GM18519 (cell line): ENCODE data around the gene GPR183.

Experiments
- ATAC-seq: cut with Tn5 transposase; IDR thresholded peaks from one replicate; pipeline ENCODE4 v1.9.1; 2021; ENCODE audit warnings: mild to moderate bottlenecking, moderate library complexity; ENCODE audit not compliant: unreplicated experiment, low FRiP score

Gene GPR183, protein sequence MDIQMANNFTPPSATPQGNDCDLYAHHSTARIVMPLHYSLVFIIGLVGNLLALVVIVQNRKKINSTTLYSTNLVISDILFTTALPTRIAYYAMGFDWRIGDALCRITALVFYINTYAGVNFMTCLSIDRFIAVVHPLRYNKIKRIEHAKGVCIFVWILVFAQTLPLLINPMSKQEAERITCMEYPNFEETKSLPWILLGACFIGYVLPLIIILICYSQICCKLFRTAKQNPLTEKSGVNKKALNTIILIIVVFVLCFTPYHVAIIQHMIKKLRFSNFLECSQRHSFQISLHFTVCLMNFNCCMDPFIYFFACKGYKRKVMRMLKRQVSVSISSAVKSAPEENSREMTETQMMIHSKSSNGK

DNA sequence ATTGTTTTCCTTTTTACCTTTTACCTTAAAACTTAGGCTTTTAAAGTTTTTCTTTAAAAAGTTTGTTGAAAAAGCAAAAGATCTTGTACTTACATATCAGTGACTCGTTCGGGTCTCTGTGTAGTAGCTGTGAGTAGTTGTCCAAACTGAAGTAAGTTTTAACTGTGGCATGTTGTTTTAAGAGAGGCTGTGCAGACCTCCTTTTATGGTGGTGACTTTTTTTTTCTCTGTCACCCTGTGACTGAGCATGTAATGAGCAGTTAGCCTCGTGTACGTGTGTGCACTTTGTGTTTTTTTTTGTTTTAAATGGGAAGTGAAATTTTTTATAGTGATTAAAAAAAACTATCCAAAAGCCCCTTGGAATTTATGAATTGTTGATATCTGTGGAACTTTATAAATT lies at the start of gene GPR183:
TSS of gene GPR183 (minus strand) at position 153 of the 400 bp plus-strand sequence. CDS start 11,254 bp downstream, outside the sequence.
- peak; percentile 43 for ATAC-seq

DNA sequence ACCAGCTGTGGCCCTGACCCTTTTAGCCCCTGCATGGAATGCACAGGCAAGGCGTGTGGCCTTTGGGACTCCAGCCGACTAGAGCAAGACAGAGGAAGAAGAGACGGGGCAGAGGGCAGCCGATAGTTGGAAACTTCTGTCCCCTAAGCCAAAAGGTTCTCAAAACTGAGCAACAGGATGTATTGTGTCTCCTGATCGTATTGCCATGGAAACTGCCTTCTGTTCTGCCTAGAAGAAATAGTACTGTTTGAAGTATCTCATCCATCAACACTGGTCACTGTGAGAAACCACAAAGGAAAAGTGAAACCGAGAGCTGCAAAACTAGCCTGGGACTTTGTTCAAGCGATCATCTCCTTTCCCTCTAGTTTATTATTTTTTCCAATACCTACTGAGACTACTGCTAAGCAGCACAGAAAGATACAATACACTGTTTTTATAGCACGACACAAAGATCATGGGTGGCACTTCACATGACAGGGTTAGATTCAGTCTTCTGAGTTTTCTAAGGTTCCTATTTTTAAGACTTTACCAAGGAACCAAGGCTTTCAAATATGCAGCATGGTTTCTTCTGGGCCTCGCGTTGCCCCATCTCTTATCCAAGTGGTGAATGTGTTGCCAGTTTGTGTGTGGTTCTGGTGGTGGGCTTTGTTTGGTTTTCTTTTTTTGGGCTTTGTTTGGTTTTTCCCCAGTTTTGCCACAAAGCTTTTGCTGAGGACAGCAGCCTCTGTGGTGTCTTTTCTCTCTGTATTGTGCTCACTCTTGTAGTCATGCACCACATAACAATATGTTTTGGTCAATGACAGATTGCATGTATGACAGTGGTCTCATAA lies 49.3 kb upstream of the GPR183 start:
- peak; percentile 49 for ATAC-seq

DNA sequence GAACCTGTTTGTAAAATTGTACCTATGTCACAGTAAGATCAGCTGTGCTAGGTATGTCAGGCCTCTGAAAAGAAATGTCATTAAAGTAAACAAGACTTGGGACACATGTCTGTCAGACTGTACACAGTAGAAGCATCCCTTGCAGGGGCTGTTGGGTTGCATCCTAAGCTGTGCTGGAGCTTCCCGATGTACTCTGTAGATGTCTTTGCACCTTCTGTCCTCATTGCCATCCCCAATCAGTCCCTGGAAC lies 48.7 kb upstream of the GPR183 start:
- no peak for ATAC-seq

DNA sequence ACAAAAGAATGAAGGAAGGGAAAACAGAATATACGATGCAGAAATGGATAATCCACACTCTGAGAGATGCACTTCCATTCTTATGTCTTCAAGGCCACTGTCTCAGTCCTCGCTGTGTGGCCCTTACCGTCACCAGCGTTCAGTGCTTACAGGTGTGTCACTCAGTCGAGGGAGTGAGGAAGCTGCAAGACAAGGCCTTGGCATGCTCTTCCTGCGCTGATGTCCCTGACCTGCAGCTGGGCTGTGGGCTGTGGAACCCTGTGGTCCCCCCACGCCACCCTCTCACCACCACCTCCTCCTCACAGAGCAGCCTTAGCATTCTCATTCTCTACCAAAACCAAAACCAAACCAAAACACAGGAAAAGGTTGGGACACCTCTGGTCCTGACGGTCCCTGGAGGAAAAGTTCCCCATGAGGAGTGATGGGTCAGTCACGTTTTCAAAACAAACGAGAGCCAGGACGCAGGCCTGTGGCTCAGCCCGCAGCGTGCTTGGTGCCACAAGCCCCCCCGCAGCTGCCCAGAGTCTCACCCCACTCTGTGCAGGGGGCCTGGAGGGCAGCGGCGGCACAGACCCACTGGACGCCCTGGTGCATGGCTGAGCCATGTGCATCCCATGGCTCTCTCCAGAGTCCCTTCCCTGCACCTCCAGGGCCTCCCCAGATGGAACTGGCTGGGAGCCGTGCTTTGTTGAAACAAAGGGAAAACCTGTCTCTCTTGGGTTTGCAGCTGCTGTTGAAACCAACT lies 48.2 kb upstream of the GPR183 start:
- no peak for ATAC-seq

- ATAC-seq, result no peak
Observed at GRCh38 chr13:99354371-99354951, 47.3 kb upstream of the GPR183 start.

DNA sequence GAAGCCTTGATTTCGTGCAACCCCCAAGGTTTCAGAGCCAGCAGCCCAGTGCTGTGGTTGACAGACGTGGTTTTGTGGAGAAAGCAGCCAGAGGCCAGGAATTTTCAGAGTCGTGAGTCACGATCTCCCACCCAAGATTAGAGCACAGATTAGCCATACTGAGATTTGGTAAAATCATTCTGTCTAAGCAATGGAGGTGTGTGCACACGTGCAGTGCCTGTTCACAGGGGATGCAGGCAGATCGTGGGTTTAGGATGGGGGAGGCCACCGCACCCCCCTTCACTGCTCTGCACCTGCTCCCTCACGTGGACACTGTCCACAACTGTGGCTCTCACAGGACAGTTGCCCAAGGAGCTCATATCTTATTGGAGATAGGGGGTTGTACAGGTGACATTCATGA lies 46.6 kb upstream of the GPR183 start:
- no peak for ATAC-seq

DNA sequence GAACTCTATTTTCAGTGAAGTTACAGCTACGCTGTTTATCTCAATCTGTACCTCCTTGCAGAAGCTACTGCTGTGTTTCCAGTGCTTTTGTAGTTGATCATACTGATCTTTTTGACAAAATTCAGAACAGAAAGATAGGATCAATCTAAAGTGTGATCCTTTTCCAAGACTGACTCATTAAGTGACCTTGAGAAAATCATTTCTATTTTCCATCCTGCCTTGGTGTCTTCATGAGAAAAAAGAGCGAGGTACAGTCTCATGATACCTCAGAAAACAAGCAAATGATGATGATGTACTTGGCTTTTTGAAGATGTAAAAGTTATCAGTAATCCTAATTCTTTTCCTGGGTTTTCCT lies 46.0 kb upstream of the GPR183 start:
- no peak for ATAC-seq

DNA sequence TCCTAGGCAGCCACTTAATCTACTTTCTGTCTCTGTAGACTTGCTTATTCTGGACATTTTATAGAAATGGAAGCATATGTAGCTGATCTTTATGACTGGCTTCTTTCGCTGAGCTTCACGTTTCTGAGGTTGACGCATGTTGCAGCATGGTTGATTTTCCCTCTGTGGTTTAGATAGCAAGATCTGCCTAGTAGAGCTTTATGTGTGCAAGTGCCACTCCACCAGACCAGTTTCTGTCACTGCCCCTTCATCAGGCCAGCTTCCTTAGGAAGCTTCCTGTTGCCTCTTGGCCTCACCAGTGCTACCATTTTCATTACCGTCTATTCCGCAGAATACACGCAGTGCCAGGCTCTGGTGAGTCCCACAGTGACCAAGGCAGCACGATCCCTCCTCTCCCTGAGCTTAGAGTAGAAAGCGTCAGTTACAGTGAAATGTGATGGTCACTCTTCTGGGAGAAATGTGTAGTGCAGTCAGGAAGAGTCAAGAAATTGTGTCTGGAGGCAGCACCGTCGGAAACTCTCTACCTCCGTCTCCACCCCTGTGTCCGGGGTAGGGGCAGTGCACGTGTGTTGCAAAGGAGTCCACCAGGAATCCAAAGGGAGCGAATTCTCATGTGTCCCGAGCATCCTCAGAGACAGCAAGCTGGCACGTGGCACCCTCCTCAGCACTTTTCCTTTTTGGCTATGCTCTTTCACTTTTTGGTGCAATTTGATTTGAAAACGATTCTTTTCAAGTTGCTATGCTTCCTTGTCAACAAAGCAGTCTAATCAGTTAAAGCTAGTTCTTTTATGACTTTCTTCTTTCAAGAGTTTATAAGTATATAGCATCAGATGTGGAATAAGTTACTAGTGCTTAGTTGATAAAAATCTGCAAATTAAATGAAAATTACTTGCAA lies 45.4 kb upstream of the GPR183 start:
- no peak for ATAC-seq

DNA sequence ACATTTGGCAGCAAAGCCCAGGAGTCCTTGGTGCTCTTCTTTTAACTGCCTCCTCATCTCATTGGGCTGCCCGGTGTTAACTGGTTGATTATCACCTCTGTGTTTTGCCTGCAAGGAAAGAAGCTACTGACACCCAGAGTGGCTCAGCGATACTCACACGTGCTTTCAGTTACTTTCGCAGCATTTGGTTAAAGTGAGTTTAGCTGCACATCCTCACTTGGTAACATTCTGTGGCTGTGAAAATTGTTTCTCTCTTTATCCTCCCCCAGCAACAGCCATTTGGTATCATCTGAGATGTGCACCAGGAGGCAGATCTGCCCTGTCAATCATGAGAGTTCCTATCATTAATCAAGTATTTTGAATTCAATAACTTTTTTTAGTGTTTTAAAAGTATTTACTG lies 44.6 kb upstream of the GPR183 start:
- no peak for ATAC-seq

GRCh38 chr13:99350191-99350590 lies 43.0 kb upstream of the GPR183 start:
- ATAC-seq, result no peak

GRCh38 chr13:99347911-99348451 lies 40.8 kb upstream of the GPR183 start:
- no peak for ATAC-seq

GRCh38 chr13:99347335-99347878 lies 40.2 kb upstream of the GPR183 start:
- ATAC-seq, result no peak

- ATAC-seq, result no peak
Observed at GRCh38 chr13:99346335-99347042, 39.3 kb upstream of the GPR183 start.

GRCh38 chr13:99345345-99345744 lies 38.1 kb upstream of the GPR183 start:
- no peak for ATAC-seq

GRCh38 chr13:99344610-99345208 lies 37.5 kb upstream of the GPR183 start:
- no peak for ATAC-seq

DNA sequence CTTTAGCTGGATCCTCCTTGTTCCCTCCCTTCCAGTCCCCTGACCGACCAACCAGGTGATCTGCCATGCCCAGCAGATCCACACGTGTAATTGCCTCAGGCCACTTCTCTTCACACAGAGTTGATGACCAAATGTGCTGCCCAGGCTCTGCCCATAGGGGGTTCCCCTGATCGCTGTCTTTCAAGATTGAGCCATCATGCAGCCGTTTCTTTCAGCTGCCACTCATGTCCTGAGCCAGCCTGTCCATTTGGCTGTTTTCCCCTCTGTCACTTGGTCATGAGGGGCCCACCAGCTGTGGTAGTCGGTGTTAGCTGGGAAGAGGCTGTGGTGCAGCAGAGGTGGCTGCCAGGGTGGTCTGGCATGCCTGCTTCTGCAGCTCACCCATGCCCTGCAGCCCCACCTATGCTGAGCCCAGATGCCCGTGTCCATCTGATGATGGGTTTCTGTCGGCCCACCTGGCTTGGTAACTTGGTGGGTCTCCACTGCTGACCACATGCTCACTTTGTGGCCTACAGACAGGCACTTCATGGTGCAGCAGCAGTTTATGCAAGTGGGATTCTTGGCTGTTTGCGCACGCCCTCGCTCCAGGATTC lies 35.6 kb upstream of the GPR183 start:
- ATAC-seq, result no peak

- no peak for ATAC-seq
Observed at GRCh38 chr13:99341969-99342722, 34.9 kb upstream of the GPR183 start.
